IPS-18a (cell line): ENCODE measurements around the gene CALN1.

Experiments
- H3K27ac ChIP-seq: one replicate; pipeline ENCODE4 v1.5.1; 2013; ENCODE audit warnings: low read length
- H3K27me3 ChIP-seq: one replicate; pipeline ENCODE4 v1.6.1; 2013; ENCODE audit warnings: mild to moderate bottlenecking, low read length; ENCODE audit not compliant: control insufficient read depth, insufficient read depth
- H3K36me3 ChIP-seq: one replicate; pipeline ENCODE4 v1.6.1; 2013; ENCODE audit warnings: low read depth, low read length; ENCODE audit not compliant: control insufficient read depth
- H3K4me1 ChIP-seq: one replicate; pipeline ENCODE4 v1.6.1; 2013; ENCODE audit warnings: low read depth, low read length; ENCODE audit not compliant: control insufficient read depth
- H3K4me3 ChIP-seq: one replicate; pipeline ENCODE4 v1.5.1; 2013; ENCODE audit warnings: low read length
- H3K9ac ChIP-seq: one replicate; pipeline ENCODE4 v1.6.1; 2013; ENCODE audit warnings: mild to moderate bottlenecking, low read length, moderate library complexity
- H3K9me3 ChIP-seq: one replicate; pipeline ENCODE4 v1.6.1; 2013; ENCODE audit warnings: low read depth, low read length; ENCODE audit not compliant: control insufficient read depth

Gene CALN1

DNA sequence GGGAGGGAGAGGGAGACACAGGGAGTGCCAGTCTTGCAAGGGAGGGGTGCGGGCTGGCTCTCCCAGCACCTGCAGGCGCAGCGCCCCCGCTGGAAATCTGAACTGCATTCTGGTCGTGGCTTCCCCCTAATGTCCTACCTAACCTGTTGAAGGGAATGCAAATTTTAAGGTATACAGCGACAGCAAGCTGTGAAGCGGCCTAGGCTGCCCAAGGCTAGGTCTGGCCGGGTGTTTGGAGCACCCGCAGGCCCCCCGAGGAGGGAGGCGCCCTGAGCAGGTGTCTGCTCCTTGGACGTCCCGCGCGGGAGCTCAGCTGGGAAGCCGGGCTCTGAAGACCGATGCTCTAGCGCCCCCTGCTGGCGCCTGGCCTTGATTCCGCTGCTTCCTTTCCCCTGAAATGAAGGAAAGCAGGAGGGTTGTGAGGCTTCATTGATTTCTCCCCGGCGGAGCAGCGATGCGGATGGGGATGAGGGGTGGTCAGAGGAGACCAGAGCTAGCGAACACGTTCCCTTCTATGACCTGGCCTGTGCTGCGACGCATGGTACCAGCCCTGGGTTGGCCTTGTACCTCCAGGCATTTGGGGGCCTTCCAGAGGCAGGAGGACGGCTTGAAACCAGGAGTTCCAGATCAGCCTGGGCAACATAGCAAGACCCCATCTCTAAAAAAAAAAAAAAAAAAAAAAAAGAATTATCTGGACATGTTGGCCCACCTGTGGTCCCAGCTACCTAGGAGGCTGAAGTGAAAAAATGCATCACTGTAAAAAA is 678.8 kb downstream of the CALN1 start:
- Histone ChIP-seq H3K4me1 (peaks cover 6% of the 10 kb centered on the region), H3K9me3 (no peaks in the 10 kb centered on the region), H3K36me3 (no peaks in the 10 kb centered on the region), H3K4me3 (peak overlapping the region; percentile 58), H3K27me3 (no peaks in the 10 kb centered on the region), H3K27ac (no peak overlapping the region), H3K9ac (no peak overlapping the region)

DNA sequence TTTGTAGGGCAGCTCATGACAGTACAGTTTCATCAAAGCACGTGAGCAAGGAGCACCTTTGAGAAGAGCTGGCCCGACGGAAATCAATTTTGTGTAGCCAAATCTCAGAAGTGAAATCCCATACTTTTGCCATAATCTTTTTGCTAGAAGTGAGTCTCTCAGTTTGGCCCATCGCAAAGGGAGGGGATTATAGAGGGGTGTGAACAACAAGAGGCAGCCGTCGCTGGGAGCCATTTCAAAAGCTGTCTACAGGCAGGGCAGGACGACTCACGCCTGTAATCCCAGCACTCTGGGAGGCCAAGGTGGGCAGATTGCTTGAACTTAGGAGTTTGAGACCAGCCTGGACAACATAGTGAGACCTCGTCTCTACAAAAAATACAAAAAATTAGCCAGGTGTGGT is 680.4 kb downstream of the CALN1 start:
- Histone ChIP-seq H3K27me3 (no peaks in the 10 kb centered on the region), H3K4me3 (no peak overlapping the region), H3K36me3 (no peaks in the 10 kb centered on the region), H3K4me1 (peaks cover 6% of the 10 kb centered on the region), H3K27ac (no peak overlapping the region), H3K9me3 (no peaks in the 10 kb centered on the region), H3K9ac (no peak overlapping the region)
